ENCODE results near the gene CCDC117. TPM values are rescaled to one million over a fixed set of nuclear protein-coding genes. Genes with fewer than 3 reads are reported as not detected.

Gene CCDC117
- total RNA-seq, 1 experiment from 2014 or later = 40.0 TPM

DNA sequence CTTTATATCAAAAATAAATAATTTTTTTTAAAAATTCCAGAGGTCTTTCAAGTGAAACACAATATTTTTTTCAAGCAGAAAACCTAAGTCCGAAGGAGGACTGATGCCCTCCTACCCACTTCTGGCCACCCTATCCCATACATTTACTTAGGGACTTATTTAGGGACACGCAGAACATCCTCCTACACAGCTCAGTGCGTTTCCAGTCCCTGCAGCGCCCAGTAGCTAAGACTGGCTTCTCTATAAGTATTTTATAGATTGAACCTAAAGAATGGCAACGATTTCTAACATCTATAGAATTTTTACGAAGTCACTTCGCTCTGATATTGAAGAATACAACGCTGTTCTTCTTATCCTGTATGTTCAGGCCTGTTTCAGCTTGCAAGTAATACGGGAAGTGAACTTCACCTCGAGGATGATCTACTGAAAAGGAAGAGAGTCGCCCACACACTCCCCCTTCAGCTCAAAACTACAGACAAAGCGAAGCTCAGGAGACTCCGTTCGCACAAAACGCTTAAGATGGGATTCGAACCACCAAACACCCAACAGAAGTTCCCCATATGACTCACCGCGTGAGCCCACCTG is 31.2 kb upstream of the CCDC117 start:
- Histone ChIP-seq H2BK12ac (ENCODE audit: insufficient read length, low read depth, low read length) (no peak overlapping the region), H4K20me1 (ENCODE audit: control insufficient read depth, insufficient read depth, insufficient read length) (no peaks in the 10 kb centered on the region), H3K56ac (ENCODE audit: insufficient read length, low read depth, low read length) (no peak overlapping the region), H2BK15ac (ENCODE audit: low read depth, low read length) (no peak overlapping the region), H3K4me2 (ENCODE audit: insufficient read depth, insufficient read length, low read length) (peak overlapping the region; percentile 88), H3K23me2 (ENCODE audit: insufficient read length, low read depth, low read length, poor library complexity, severe bottlenecking) (peaks cover 12% of the 10 kb centered on the region), H2AK5ac (ENCODE audit: insufficient read length, low read length) (no peak overlapping the region), H2AFZ (ENCODE audit: low read length) (no peak overlapping the region), H3K79me2 (ENCODE audit: insufficient read depth, low read length) (peaks cover 11% of the 10 kb centered on the region; the same call in 1 of the 2 replicates), H3T11ph (ENCODE audit: low read length) (no peak overlapping the region), H3K4ac (ENCODE audit: low read depth, low read length) (no peak overlapping the region), H3K18ac (ENCODE audit: insufficient read length, low read depth, low read length) (peak overlapping the region; percentile 85), H2BK120ac (ENCODE audit: low read depth, low read length, poor library complexity, severe bottlenecking) (no peak overlapping the region), H3K27me3 (ENCODE audit: insufficient read depth, low read length) (no peaks in the 10 kb centered on the region), H3K9me3 (ENCODE audit: control insufficient read depth, low read depth, low read length) (no peaks in the 10 kb centered on the region), H3K79me1 (ENCODE audit: insufficient read depth, low read depth, low read length, poor library complexity, severe bottlenecking) (no peaks in the 10 kb centered on the region), H2BK20ac (ENCODE audit: low read depth, low read length, poor library complexity, severe bottlenecking) (no peak overlapping the region), H3K27ac (ENCODE audit: insufficient read length, low read depth, low read length) (peak overlapping the region; percentile 68), H4K8ac (replicated peaks; ENCODE audit: insufficient read length, low read depth, low read length) (no peak overlapping the region), H2BK5ac (ENCODE audit: insufficient read length, low read length) (no peak overlapping the region), H4K5ac (ENCODE audit: insufficient read length, low read depth, low read length) (no peak overlapping the region), H3K4me1 (ENCODE audit: insufficient read depth, low read length) (peaks cover 6% of the 10 kb centered on the region; the same call in 1 of the 2 replicates), H3K23ac (ENCODE audit: insufficient read length, low read depth, low read length) (no peak overlapping the region), H3K9ac (ENCODE audit: extremely low read depth, insufficient read length, low read length) (peak overlapping the region; percentile 90), H4K91ac (ENCODE audit: insufficient read length, low read depth, low read length) (no peak overlapping the region), H3K14ac (ENCODE audit: insufficient read depth, low read length) (no peak overlapping the region; the same call in 1 of the 2 replicates)
- TF ChIP-seq, protein P1, sequence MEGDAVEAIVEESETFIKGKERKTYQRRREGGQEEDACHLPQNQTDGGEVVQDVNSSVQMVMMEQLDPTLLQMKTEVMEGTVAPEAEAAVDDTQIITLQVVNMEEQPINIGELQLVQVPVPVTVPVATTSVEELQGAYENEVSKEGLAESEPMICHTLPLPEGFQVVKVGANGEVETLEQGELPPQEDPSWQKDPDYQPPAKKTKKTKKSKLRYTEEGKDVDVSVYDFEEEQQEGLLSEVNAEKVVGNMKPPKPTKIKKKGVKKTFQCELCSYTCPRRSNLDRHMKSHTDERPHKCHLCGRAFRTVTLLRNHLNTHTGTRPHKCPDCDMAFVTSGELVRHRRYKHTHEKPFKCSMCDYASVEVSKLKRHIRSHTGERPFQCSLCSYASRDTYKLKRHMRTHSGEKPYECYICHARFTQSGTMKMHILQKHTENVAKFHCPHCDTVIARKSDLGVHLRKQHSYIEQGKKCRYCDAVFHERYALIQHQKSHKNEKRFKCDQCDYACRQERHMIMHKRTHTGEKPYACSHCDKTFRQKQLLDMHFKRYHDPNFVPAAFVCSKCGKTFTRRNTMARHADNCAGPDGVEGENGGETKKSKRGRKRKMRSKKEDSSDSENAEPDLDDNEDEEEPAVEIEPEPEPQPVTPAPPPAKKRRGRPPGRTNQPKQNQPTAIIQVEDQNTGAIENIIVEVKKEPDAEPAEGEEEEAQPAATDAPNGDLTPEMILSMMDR (conservative IDR thresholded peaks at IDR 0.05) = no peak; the same call in 2 of the 3 replicates
- Mint-ChIP-seq H3K9me3 (no peaks in the 10 kb centered on the region), H3K4me3 (peak overlapping the region; percentile 79 to 91), H3K4me1 (peaks cover 32 to 40% of the 10 kb centered on the region in 2 experiments), H3K27ac (peak overlapping the region; percentile 71 to 97 (median 75); a peak in 4 of 7 replicates), H3K36me3 (ENCODE audit: insufficient read depth in 1 of 3, low read depth in 3 of 3) (peaks cover 29 to 35% (median 34%) of the 10 kb centered on the region in 3 experiments; a peak in 6 of 7 replicates), H3K27me3 (ENCODE audit: low read depth) (no peaks in the 10 kb centered on the region)
- WGBS (ENCODE audit: extremely low coverage, insufficient read length, low lambda C conversion rate) = no CpG with 5 or more reads among the region's 18 CpGs
- no peak for DNase-seq

Data from H9 (cell line).